ENCODE measurements around the gene RIMBP2.

DNA sequence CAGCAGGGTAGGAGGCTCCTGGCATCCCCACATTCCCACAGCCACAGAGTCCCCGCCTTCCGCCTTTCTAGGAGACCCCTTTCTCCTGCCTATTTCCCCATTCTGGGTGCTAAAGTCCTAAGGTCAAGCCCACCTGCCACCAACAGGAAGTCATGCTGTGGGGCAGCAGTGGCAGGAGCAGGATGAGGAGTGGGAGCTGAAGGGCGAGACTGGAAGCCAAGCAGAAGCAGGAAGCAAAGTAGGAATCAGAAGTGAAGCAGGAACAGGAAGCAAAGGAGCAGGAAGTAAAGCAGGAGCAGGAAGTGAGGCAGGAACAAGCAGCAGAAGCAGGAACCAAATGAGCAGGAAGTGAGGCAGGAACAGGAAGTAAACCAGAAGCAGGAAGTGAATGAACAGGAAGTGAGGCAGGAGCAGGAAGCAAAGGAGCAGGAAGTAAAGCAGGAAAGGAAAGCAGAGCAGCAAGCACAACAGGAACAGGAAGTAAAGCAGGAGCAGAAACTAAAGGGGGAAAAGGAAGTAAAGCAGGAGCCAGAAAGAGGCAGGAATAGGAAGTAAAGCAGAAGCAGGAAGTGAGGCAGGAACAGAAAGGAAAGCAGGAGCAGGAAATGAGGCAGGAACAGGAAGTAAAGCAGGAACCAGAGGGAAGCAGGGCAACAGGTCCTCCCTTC is 38.3 kb upstream of the RIMBP2 start:
- TF ChIP-seq TAF1 (IDR thresholded peaks at IDR 0.05; ENCODE audit: borderline replicate concordance, insufficient read depth, low read length), result no peak
- no peak for TF ChIP-seq POLR2AphosphoS5 (IDR thresholded peaks at IDR 0.05; ENCODE audit: low read depth, low read length)
- TF ChIP-seq, protein P1, sequence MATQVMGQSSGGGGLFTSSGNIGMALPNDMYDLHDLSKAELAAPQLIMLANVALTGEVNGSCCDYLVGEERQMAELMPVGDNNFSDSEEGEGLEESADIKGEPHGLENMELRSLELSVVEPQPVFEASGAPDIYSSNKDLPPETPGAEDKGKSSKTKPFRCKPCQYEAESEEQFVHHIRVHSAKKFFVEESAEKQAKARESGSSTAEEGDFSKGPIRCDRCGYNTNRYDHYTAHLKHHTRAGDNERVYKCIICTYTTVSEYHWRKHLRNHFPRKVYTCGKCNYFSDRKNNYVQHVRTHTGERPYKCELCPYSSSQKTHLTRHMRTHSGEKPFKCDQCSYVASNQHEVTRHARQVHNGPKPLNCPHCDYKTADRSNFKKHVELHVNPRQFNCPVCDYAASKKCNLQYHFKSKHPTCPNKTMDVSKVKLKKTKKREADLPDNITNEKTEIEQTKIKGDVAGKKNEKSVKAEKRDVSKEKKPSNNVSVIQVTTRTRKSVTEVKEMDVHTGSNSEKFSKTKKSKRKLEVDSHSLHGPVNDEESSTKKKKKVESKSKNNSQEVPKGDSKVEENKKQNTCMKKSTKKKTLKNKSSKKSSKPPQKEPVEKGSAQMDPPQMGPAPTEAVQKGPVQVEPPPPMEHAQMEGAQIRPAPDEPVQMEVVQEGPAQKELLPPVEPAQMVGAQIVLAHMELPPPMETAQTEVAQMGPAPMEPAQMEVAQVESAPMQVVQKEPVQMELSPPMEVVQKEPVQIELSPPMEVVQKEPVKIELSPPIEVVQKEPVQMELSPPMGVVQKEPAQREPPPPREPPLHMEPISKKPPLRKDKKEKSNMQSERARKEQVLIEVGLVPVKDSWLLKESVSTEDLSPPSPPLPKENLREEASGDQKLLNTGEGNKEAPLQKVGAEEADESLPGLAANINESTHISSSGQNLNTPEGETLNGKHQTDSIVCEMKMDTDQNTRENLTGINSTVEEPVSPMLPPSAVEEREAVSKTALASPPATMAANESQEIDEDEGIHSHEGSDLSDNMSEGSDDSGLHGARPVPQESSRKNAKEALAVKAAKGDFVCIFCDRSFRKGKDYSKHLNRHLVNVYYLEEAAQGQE (IDR thresholded peaks at IDR 0.05; ENCODE audit: insufficient read depth in 1 of 2, low read depth in 2 of 2, low read length in 2 of 2), result no peak
- no peak for TF ChIP-seq SIN3A (IDR thresholded peaks at IDR 0.05; ENCODE audit: borderline replicate concordance, insufficient read depth, low read length)

All from PFSK-1 (cell line).